IMR-90 (cell line): Measurements from ENCODE around the gene FBXO5. TPM values are rescaled to one million over a fixed set of nuclear protein-coding genes. Genes with fewer than 3 reads are reported as not detected.

Experiments used
- ATAC-seq: fragments of 200-7000 bp; cut with Tn5 transposase; 2 replicates; pipeline ENCODE4 v1.9.1; 2020; ENCODE audit warnings: low read depth, mild to moderate bottlenecking, moderate library complexity
- BruUV-seq: library from RNA; stranded (reverse); fragments of 400-500 nt; replicated peaks from 2 replicates; lab custom pipeline; 2021; lab: Mats Ljungman, UMichigan
- CTCF ChIA-PET: fragments of 300-600 bp; formaldehyde crosslinking; extraction: SDS; loops from one replicate; lab custom pipeline; 2021; ENCODE audit warnings: antibody characterized with exemption; lab: Yijun Ruan, JAX
- POLR2A ChIA-PET: fragments of 300-600 bp; sonication (Branson Sonifier 250); formaldehyde crosslinking; loops from one replicate; lab custom pipeline; 2022; ENCODE audit warnings: antibody characterized with exemption; ENCODE audit not compliant: unreplicated experiment; lab: Charles Lee
- DNase-seq: peaks from one replicate; pipeline ENCODE4 v3.0.0; 2013
- H2AFZ ChIP-seq: replicated peaks from 2 replicates; pipeline ENCODE3; 2013; ENCODE audit warnings: low read length, mild to moderate bottlenecking; ENCODE audit not compliant: poor library complexity
- H2AK5ac ChIP-seq: 2 replicates; pipeline ENCODE4 v1.6.1; 2013; ENCODE audit warnings: low read depth, low read length, inconsistent platforms
- H2AK9ac ChIP-seq: replicated peaks from 2 replicates; pipeline ENCODE3; 2013; ENCODE audit warnings: mild to moderate bottlenecking, low read depth, low read length, moderate library complexity; ENCODE audit not compliant: poor library complexity
- H2BK120ac ChIP-seq: 2 replicates; pipeline ENCODE4 v1.6.1; 2013; ENCODE audit warnings: low read depth, low read length, inconsistent platforms
- H2BK15ac ChIP-seq: 3 replicates; pipeline ENCODE4 v1.6.1; 2013; ENCODE audit warnings: low read depth, low read length, inconsistent platforms
- H2BK20ac ChIP-seq: 2 replicates; pipeline ENCODE4 v1.6.1; 2013; ENCODE audit warnings: low read depth, mild to moderate bottlenecking, inconsistent platforms, low read length, moderate library complexity
- H2BK5ac ChIP-seq: 2 replicates; pipeline ENCODE4 v1.6.1; 2013; ENCODE audit warnings: mild to moderate bottlenecking, low read depth, low read length, inconsistent platforms; ENCODE audit not compliant: poor library complexity, severe bottlenecking
- H3K14ac ChIP-seq: replicated peaks from 2 replicates; pipeline ENCODE4 v1.6.1; 2013; ENCODE audit warnings: low read depth, low read length, inconsistent platforms
- H3K18ac ChIP-seq: 2 replicates; pipeline ENCODE4 v1.6.1; 2013; ENCODE audit warnings: low read depth, low read length, control low read depth
- H3K23ac ChIP-seq: 2 replicates; pipeline ENCODE4 v1.6.1; 2013; ENCODE audit warnings: low read depth, low read length, inconsistent platforms
- H3K27ac ChIP-seq: 2 replicates; pipeline ENCODE4 v1.5.1; 2013; ENCODE audit warnings: mild to moderate bottlenecking, control low read depth, low read length; ENCODE audit not compliant: insufficient read depth
- H3K27me3 ChIP-seq: 2 replicates; pipeline ENCODE4 v1.6.1; 2013; ENCODE audit warnings: low read length; ENCODE audit not compliant: control insufficient read depth, insufficient read depth
- H3K36me3 ChIP-seq: 2 replicates; pipeline ENCODE4 v1.6.1; 2013; ENCODE audit warnings: low read length, mixed read lengths; ENCODE audit not compliant: control insufficient read depth, insufficient read depth
- H3K4ac ChIP-seq: 2 replicates; pipeline ENCODE4 v1.6.1; 2013; ENCODE audit warnings: low read depth, low read length, inconsistent platforms
- H3K4me1 ChIP-seq: 2 replicates; pipeline ENCODE4 v1.6.1; 2013; ENCODE audit warnings: low read length, mixed read lengths; ENCODE audit not compliant: control insufficient read depth, insufficient read depth
- H3K4me2 ChIP-seq: 2 replicates; pipeline ENCODE4 v1.6.1; 2013; ENCODE audit warnings: low read depth, mild to moderate bottlenecking, control low read depth, low read length, moderate library complexity
- H3K4me3 ChIP-seq: 2 replicates; pipeline ENCODE4 v1.5.1; 2013; ENCODE audit warnings: low read depth, mild to moderate bottlenecking, control low read depth, low read length, moderate library complexity; ENCODE audit not compliant: insufficient read depth
- H3K56ac ChIP-seq: 2 replicates; pipeline ENCODE4 v1.6.1; 2013; ENCODE audit warnings: low read length, inconsistent platforms; ENCODE audit not compliant: insufficient read depth; ENCODE audit errors: extremely low read depth
- H3K79me1 ChIP-seq, 2 experiments: 2 replicates each; pipeline ENCODE4 v1.6.1; 2013; ENCODE audit warnings: low read length in 2 of 2, inconsistent platforms in 1 of 2, low read depth in 1 of 2
- H3K9ac ChIP-seq: 2 replicates; pipeline ENCODE4 v1.6.1; 2013; ENCODE audit warnings: low read depth, low read length, control low read depth
- H3K9me1 ChIP-seq: 2 replicates; pipeline ENCODE4 v1.6.1; 2013; ENCODE audit warnings: low read length, inconsistent platforms; ENCODE audit not compliant: insufficient read depth
- H3K9me3 ChIP-seq: 2 replicates; pipeline ENCODE4 v1.6.1; 2013; ENCODE audit warnings: low read length; ENCODE audit not compliant: control insufficient read depth, insufficient read depth
- H4K20me1 ChIP-seq: 2 replicates; pipeline ENCODE4 v1.6.1; 2013; ENCODE audit warnings: low read length, inconsistent platforms; ENCODE audit not compliant: insufficient read depth
- H4K5ac ChIP-seq: 2 replicates; pipeline ENCODE4 v1.6.1; 2013; ENCODE audit warnings: mild to moderate bottlenecking, low read depth, low read length, control low read depth
- H4K8ac ChIP-seq, 2 experiments: 2 replicates each; pipeline ENCODE4 v1.6.1; 2013; ENCODE audit warnings: low read depth in 2 of 2, low read length in 2 of 2, control low read depth in 1 of 2, inconsistent platforms in 1 of 2
- H4K91ac ChIP-seq: 2 replicates; pipeline ENCODE4 v1.6.1; 2013; ENCODE audit warnings: low read depth, low read length, inconsistent platforms; ENCODE audit not compliant: insufficient read depth
- BHLHE40 ChIP-seq: fragments of 150-350 bp; IDR thresholded peaks from 2 replicates; pipeline ENCODE4 v1.6.1; 2016; ENCODE audit warnings: mild to moderate bottlenecking, low read depth, low read length
- CEBPB ChIP-seq: IDR thresholded peaks from 2 replicates; pipeline ENCODE4 v1.6.1; 2012; ENCODE audit warnings: low read depth, low read length, improper control_type of control experiment
- CHD1 ChIP-seq: IDR thresholded peaks from 2 replicates; pipeline ENCODE4 v1.6.1; 2012; ENCODE audit warnings: low read depth, low read length, improper control_type of control experiment
- MAFK ChIP-seq: IDR thresholded peaks from 2 replicates; pipeline ENCODE4 v1.6.1; 2012; ENCODE audit warnings: low read depth, low read length, improper control_type of control experiment
- MAZ ChIP-seq: IDR thresholded peaks from 2 replicates; pipeline ENCODE4 v1.6.1; 2012; ENCODE audit warnings: low read depth, mild to moderate bottlenecking, low read length, improper control_type of control experiment, moderate library complexity, borderline replicate concordance
- MXI1 ChIP-seq: IDR thresholded peaks from 2 replicates; pipeline ENCODE4 v1.6.1; 2012; ENCODE audit warnings: low read depth, mild to moderate bottlenecking, low read length, moderate library complexity, borderline replicate concordance
- NFE2L2 ChIP-seq: fragments of 150-350 bp; IDR thresholded peaks from 2 replicates; pipeline ENCODE4 v1.6.1; 2016; ENCODE audit warnings: low read depth, mild to moderate bottlenecking, low read length
- POLR2A ChIP-seq: IDR thresholded peaks from 2 replicates; pipeline ENCODE4 v1.6.1; 2012; ENCODE audit warnings: mild to moderate bottlenecking, low read depth, low read length
- RAD21 ChIP-seq: IDR thresholded peaks from 2 replicates; pipeline ENCODE4 v1.6.1; 2012; ENCODE audit warnings: low read length, improper control_type of control experiment
- RCOR1 ChIP-seq: IDR thresholded peaks from 2 replicates; pipeline ENCODE4 v1.6.1; 2012; ENCODE audit warnings: mild to moderate bottlenecking, low read length, improper control_type of control experiment; ENCODE audit not compliant: insufficient replicate concordance
- RFX5 ChIP-seq: IDR thresholded peaks from 2 replicates; pipeline ENCODE4 v1.8.0; 2012; ENCODE audit warnings: low read depth, mild to moderate bottlenecking, low read length, moderate library complexity
- SMC3 ChIP-seq: fragments of 150-350 bp; IDR thresholded peaks from 2 replicates; pipeline ENCODE4 v1.6.1; 2016; ENCODE audit warnings: low read depth, mild to moderate bottlenecking, antibody characterized with exemption, low read length, moderate library complexity
- WGBS, 2 experiments: methylation state at CpG; one replicate each; pipeline versions ENCODE4 v1.1.5 to v1.1.7; 2013; ENCODE audit warnings: missing lambda C conversion rate in 2 of 2; ENCODE audit not compliant: insufficient read length in 1 of 2; ENCODE audit errors: extremely low coverage in 2 of 2; 5-methylcytosine and 5-hydroxymethylcytosine counted together
- dilution Hi-C: fragments of 300-500 bp; cut with HindIII; formaldehyde crosslinking; loops from one replicate; pipeline ENCODE4 v1.14.3; 2018; ENCODE audit warnings: low sequenced_read_pairs; ENCODE audit not compliant: unreplicated experiment
- in situ Hi-C: fragments of 300-500 bp; cut with MboI; formaldehyde crosslinking; loops from 3 replicates; pipeline ENCODE4 v1.14.3; 2019; ENCODE audit warnings: low sequenced_read_pairs, inconsistent platforms, mixed read lengths
- intact Hi-C: fragments of 100-400 bp; cut with micrococcal nuclease; formaldehyde crosslinking; loops from 2 replicates; pipeline ENCODE4 v1.10.0; 2022
- polyA plus RNA-seq, 3 experiments: library from polyadenylated mRNA; depleted of rRNA; stranded (reverse); fragments of >200 nt; gene quantifications; 2 replicates each; pipeline ENCODE4 v1.2.3, GENCODE V29; 2012; ENCODE audit warnings: low replicate concordance in 1 of 3
- total RNA-seq: library from RNA; depleted of rRNA; stranded (reverse); fragments of >200 nt; gene quantifications from 2 replicates; pipeline ENCODE4 v1.2.3, GENCODE V29; 2012
- TF ChIP-seq, protein P1 (sequence below): fragments of 150-350 bp; IDR thresholded peaks from 2 replicates; pipeline ENCODE4 v1.6.1; 2016; ENCODE audit warnings: low read depth, mild to moderate bottlenecking, low read length, moderate library complexity, borderline replicate concordance
- TF ChIP-seq, protein P2 (sequence below): fragments of 150-350 bp; IDR thresholded peaks from 2 replicates; pipeline ENCODE4 v1.6.1; 2017; ENCODE audit warnings: mild to moderate bottlenecking, antibody characterized with exemption, low read length, low read depth

The FBXO5 gene
- total and polyA plus RNA-seq, 2 of the 4 experiments (the other 2 are of a cell fraction) = 11.8 to 16.7 TPM

DNA sequence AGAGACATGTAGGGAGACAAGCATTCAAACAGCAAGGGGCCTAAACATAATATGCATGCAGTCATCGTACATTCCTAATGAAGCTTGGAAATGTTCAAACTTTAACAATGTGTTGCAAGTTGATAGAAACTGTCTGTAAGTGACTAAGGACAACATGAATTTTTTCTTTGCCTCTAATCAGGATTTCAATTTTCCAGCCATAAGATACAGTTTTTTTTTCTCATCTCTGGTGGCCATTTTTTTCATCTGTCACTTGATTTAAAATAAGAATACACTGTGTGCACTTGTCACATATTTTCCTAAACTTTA, 41.8 kb upstream of the FBXO5 start:
- H2AFZ ChIP-seq = no peak overlapping the region

More for the DNA sequence above, 41.8 kb upstream of the FBXO5 start:
- ATAC-seq (no peak), DNase-seq (no peak)
- CTCF ChIA-PET = interaction anchor here (1.0 kb wide), 1 partner anchor 68 kb away, joined by 3 read pairs; no protein-coding TSS in a partner anchor
- no peak overlapping the region for H2BK5ac ChIP-seq
- no peak overlapping the region for H3K4ac ChIP-seq
- POLR2A ChIA-PET = no interaction called here
- H4K91ac ChIP-seq = no peak overlapping the region
- H2AK9ac ChIP-seq = no peak overlapping the region
- in situ Hi-C loops (loop anchor here (25.0 kb wide), 2 partner anchors 488 to 1138 kb away; no protein-coding TSS in a partner anchor), dilution Hi-C loops (no loop called here), intact Hi-C loops (loop anchor here (1.0 kb wide), 1 partner anchor 160 kb away; no protein-coding TSS in a partner anchor)
- H3K4me1 ChIP-seq = 0 out of 2 replicates have a peak, but pooled peaks cover 2% of the 10 kb centered on the region
- no peak overlapping the region for H4K8ac ChIP-seq
- H3K36me3 ChIP-seq = 0 out of 2 replicates have a peak, but pooled peaks cover 1% of the 10 kb centered on the region
- H2BK120ac ChIP-seq = no peak overlapping the region
- WGBS, 2 experiments = no CpG with 5 or more reads among the region's 1 CpG
- H2BK15ac ChIP-seq = no peak overlapping the region
- H3K14ac ChIP-seq = no peak overlapping the region
- H3K27ac ChIP-seq = no peak overlapping the region
- H3K4me3 ChIP-seq = no peak overlapping the region
- H3K27me3 ChIP-seq = no peaks in the 10 kb centered on the region
- no peaks in the 10 kb centered on the region for H4K20me1 ChIP-seq
- no peaks in the 10 kb centered on the region for H3K79me1 ChIP-seq
- H2BK20ac ChIP-seq = no peak overlapping the region
- H3K9ac ChIP-seq = no peak overlapping the region
- H3K56ac ChIP-seq = no peak overlapping the region
- BruUV-seq = no TSS peak
- H3K9me3 ChIP-seq = no peaks in the 10 kb centered on the region
- H3K18ac ChIP-seq = no peak overlapping the region
- H3K4me2 ChIP-seq = no peak overlapping the region
- no peak overlapping the region for H3K23ac ChIP-seq
- no peak overlapping the region for H4K5ac ChIP-seq
- TF ChIP-seq RAD21 (no peak), POLR2A (no peak), RCOR1 (no peak), MAFK (no peak), NFE2L2 (no peak), CEBPB (no peak), MAZ (no peak), BHLHE40 (no peak), RFX5 (no peak), MXI1 (no peak), SMC3 (no peak), CHD1 (no peak)
- TF ChIP-seq, protein P1, sequence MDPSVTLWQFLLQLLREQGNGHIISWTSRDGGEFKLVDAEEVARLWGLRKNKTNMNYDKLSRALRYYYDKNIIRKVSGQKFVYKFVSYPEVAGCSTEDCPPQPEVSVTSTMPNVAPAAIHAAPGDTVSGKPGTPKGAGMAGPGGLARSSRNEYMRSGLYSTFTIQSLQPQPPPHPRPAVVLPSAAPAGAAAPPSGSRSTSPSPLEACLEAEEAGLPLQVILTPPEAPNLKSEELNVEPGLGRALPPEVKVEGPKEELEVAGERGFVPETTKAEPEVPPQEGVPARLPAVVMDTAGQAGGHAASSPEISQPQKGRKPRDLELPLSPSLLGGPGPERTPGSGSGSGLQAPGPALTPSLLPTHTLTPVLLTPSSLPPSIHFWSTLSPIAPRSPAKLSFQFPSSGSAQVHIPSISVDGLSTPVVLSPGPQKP = no peak
- TF ChIP-seq, protein P2, sequence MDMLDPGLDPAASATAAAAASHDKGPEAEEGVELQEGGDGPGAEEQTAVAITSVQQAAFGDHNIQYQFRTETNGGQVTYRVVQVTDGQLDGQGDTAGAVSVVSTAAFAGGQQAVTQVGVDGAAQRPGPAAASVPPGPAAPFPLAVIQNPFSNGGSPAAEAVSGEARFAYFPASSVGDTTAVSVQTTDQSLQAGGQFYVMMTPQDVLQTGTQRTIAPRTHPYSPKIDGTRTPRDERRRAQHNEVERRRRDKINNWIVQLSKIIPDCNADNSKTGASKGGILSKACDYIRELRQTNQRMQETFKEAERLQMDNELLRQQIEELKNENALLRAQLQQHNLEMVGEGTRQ = no peak
- H3K9me1 ChIP-seq = no peaks in the 10 kb centered on the region
- H2AK5ac ChIP-seq = no peak overlapping the region
